Spinal cord (tissue), 10 donors: ENCODE data around the gene ANKS1A. TPM values are rescaled to one million over a fixed set of nuclear protein-coding genes. Genes with fewer than 3 reads are reported as not detected.

Experiments used
- DNase-seq, 6 donors: peaks; one replicate each; pipeline versions ENCODE4 v3.0.0 to v3.0.0-alpha.2; 2013 to 2015; ENCODE audit warnings: low spot score in 6 of 6, low read depth in 4 of 6
- H3K27ac ChIP-seq: one replicate; pipeline ENCODE4 v1.5.1; 2013; ENCODE audit warnings: low read depth, low read length, control low read depth
- H3K27me3 ChIP-seq: one replicate; pipeline ENCODE4 v1.6.1; 2013; ENCODE audit warnings: low read length; ENCODE audit not compliant: control insufficient read depth, insufficient read depth
- H3K36me3 ChIP-seq: one replicate; pipeline ENCODE4 v1.6.1; 2013; ENCODE audit warnings: low read length; ENCODE audit not compliant: control insufficient read depth, insufficient read depth
- H3K4me1 ChIP-seq: one replicate; pipeline ENCODE4 v1.6.1; 2013; ENCODE audit warnings: low read length; ENCODE audit not compliant: control insufficient read depth, insufficient read depth
- H3K4me3 ChIP-seq: one replicate; pipeline ENCODE4 v1.5.1; 2013; ENCODE audit warnings: low read depth, low read length, control low read depth
- H3K9me3 ChIP-seq: one replicate; pipeline ENCODE4 v1.6.1; 2013; ENCODE audit warnings: low read length; ENCODE audit not compliant: control insufficient read depth, insufficient read depth
- WGBS: methylation state at CpG from one replicate; pipeline ENCODE4 v1.1.5; 2013; ENCODE audit warnings: missing lambda C conversion rate; ENCODE audit not compliant: insufficient coverage; 5-methylcytosine and 5-hydroxymethylcytosine counted together
- polyA plus RNA-seq, 2 donors: library from polyadenylated mRNA; unstranded; fragments of 120-200 nt; gene quantifications; one replicate each; pipeline ENCODE4 v1.2.1, GENCODE V29; 2013; ENCODE audit not compliant: insufficient read length in 2 of 2
- total RNA-seq, 2 donors: library from RNA; depleted of rRNA in 1 of 2; stranded (reverse); fragments of 120-200 nt in 1 of 2; fragments of >200 nt in 1 of 2; gene quantifications; one replicate each; pipeline versions ENCODE4 v1.2.3 to v1.2.4, GENCODE V29; 2013 to 2014
- donor health status: healthy.

ANKS1A gene
- total and polyA plus RNA-seq, 4 donors: 31.1 to 53.6 (median 42.4) TPM

DNA sequence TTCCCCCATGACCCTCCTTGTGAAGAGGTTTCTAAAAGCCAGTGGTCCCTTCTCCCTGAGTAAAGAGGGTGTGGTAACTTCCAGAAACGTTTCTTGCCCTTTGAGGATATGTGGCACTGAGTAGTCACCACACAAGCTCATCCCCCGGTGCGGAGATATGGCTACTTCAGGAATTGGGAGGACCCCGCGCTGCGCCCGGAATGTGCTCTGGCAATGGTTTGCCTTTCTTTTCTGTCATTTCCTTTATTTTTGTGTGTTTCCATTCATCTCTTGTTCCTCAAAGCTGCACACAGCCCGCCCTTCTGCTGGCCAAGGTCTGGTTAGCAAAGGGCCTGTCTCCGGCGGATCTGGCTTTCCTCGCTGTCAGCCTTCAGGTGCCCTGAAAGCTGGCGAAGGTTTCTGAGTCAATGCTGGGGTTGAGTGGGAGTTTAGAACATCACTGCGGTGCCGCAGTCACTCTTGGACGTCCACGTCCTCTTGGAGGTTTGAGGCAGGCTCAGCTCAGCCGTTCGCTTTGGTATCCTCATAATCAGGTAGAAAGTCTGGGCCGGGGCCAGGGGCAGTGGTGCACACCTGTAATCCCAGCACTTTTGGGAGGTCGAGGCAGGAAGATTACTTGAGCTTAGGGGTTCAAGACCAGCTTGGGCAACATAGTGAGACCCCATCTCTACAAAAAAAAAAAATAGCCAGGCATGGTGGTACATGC is 184.9 kb downstream of the ANKS1A start:
- Histone ChIP-seq H3K4me3 (no peak overlapping the region), H3K27me3 (no peaks in the 10 kb centered on the region), H3K9me3 (no peaks in the 10 kb centered on the region), H3K36me3 (peaks cover 66% of the 10 kb centered on the region), H3K4me1 (peaks cover 3% of the 10 kb centered on the region), H3K27ac (no peak overlapping the region)
- WGBS: 94% methylated on average over 17 of the region's 20 CpGs
- no peak for DNase-seq

DNA sequence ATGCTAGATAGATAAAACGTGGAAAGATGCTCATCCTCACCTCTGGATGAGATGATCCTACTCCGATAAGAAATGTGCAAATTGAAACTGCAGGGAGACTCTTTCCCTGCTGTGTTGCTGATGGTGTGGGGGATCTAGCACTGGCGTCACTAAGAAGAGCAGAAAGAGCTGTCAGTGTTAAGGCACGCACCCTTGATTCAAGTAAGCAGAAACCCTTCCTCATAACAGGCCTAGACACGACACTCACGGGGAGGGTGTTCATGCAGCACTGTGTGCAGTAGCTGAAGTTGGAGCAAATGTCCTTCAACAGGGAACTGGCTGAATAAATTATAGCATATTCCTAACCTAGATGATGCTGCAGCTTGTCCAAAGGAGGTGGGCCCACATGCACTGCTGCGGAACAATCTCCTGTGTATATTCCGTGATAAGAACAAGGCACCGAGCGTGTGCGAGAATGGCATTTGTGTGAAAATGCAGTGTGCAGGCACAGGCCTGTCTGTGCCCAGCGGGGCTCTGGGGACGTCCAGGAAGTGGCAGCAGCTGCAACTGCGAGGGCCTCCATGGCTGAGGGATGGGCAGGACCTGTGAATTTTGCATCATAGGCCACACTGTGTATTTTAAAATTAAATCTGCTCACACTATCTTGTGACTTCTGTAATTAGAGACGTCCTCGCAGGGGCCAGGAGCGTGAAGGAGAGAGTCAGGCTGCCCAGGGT is 188.1 kb downstream of the ANKS1A start:
- no peaks in the 10 kb centered on the region for H3K9me3 ChIP-seq

DNA sequence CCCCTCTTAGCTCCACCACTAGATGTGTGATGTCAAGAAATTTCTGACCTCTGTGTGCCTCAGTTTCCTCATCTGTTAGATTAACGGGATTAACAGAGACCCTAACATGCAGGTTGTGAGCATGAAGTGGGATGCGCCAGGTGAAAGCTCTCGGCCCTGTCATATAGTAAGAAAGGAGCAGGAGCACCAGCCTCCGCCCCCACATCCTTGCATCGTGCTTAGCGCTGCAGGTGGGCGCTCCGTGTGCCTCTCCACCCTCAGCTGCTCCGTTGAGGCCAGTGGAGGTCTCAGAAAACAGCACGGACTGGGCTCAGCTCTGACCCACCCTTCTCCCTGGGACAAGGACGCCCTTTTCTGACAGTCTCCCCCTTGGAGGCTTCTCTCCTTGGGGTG is 188.7 kb downstream of the ANKS1A start:
- Histone ChIP-seq H3K9me3 (no peaks in the 10 kb centered on the region), H3K36me3 (peaks cover 82% of the 10 kb centered on the region)

More for the DNA sequence above, 188.1 kb downstream of the ANKS1A start:
- WGBS: 68% methylated on average over 8 of the region's 17 CpGs
- DNase-seq: peak in 1 of 6 donors; percentile 54
- Histone ChIP-seq H3K4me3 (no peak overlapping the region), H3K36me3 (peaks cover 82% of the 10 kb centered on the region), H3K4me1 (peaks cover 20% of the 10 kb centered on the region), H3K27ac (no peak overlapping the region), H3K27me3 (no peaks in the 10 kb centered on the region)

DNA sequence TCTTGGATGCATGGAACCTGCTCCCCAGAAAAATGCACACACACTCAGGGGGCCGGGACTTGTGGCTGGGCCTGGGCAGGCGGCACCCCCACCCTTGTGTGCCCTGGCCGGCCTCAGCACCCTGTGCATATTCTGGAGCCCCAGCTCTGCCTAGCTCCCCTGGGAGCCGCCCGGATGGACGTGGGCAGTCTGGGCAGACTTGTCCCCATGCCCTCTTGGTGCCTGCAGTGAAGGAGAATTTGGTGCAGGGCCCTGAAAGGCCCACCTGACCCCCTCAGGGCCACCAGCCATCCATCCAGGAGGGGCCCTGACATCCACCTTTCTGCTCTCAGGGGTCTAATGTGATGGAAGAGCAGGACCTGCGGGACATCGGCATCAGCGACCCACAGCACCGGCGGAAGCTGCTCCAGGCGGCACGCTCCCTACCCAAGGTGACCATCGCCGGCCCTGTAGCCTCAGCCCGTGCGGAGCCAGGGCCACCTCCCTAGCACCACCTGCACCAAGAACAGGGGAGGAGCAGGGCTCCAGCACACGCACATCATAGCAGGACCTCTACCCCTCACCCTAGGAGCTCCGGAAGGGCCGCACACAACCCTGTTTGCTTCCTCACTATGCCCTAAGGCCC is 189.3 kb downstream of the ANKS1A start:
- 92% methylated on average over 10 of the region's 20 CpGs for WGBS
- no peak overlapping the region for H3K4me3 ChIP-seq
- no peaks in the 10 kb centered on the region for H3K9me3 ChIP-seq
- H3K27ac ChIP-seq: no peak overlapping the region
- peaks cover 27% of the 10 kb centered on the region for H3K4me1 ChIP-seq
- H3K36me3 ChIP-seq: peaks cover 82% of the 10 kb centered on the region
- H3K27me3 ChIP-seq: no peaks in the 10 kb centered on the region
- DNase-seq: no peak

More for the DNA sequence above, 188.7 kb downstream of the ANKS1A start:
- H3K4me1 ChIP-seq: peaks cover 25% of the 10 kb centered on the region
- H3K4me3 ChIP-seq: no peak overlapping the region
- 87% methylated on average over 11 of the region's 11 CpGs for WGBS
- no peak for DNase-seq
- H3K27me3 ChIP-seq: no peaks in the 10 kb centered on the region
- H3K27ac ChIP-seq: no peak overlapping the region

DNA sequence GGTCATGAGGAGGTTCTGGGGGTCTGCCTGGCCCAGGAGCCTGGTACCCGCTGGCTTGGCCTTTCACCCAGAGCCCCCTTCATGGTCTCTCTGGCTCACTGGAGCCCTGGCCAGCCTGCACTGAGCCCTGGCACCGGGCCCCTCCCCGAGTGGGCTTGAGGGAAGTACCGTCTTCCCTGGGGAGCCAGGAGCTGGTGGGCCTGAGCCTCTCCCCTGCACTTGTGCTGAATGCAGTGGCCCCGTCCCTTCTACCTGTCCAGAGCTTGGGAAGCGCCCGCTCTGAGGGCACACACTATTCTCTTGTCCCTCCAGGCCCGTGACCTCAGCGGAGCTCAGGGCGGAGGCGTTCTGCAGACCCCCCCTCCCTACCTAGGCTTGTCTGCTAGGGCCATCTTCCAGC is 189.8 kb downstream of the ANKS1A start:
- Histone ChIP-seq H3K4me1 (peaks cover 32% of the 10 kb centered on the region), H3K9me3 (no peaks in the 10 kb centered on the region), H3K36me3 (peaks cover 84% of the 10 kb centered on the region), H3K27me3 (no peaks in the 10 kb centered on the region), H3K4me3 (no peak overlapping the region), H3K27ac (no peak overlapping the region)
- no peak for DNase-seq
- WGBS: 94% methylated on average over 8 of the region's 11 CpGs

DNA sequence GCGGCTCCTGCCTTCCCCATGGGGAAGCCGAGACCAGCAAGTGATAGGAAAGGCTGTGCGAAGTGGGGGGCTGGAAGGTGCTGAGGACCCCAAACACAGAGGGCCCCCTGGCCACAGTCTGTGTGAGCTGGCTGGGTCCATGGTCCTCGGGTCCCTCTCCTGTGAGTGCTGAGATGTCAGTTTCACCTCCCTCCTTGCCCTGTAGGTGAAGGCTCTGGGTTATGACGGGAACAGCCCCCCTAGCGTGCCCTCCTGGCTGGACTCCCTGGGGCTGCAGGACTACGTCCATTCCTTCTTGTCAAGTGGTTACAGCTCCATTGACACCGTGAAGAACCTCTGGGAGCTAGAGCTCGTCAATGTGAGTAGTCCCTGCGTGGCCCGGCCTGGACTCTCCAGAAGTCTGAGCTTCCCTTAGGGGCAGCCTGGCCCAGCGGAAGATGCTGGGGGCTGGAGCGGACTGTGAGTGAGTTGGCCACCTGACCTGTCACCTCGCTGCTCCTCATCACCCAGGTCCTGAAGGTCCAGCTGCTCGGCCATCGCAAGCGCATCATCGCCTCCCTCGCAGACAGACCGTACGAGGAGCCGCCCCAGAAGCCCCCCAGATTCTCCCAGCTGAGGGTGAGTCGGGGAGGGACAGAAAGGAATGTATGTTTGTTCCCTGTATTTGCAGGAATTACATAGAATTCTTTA is 190.4 kb downstream of the ANKS1A start:
- Histone ChIP-seq H3K27me3 (no peaks in the 10 kb centered on the region), H3K36me3 (peaks cover 84% of the 10 kb centered on the region), H3K4me3 (no peak overlapping the region), H3K4me1 (peaks cover 32% of the 10 kb centered on the region), H3K27ac (no peak overlapping the region), H3K9me3 (no peaks in the 10 kb centered on the region)
- DNase-seq: no peak
- 97% methylated on average over 19 of the region's 23 CpGs for WGBS

DNA sequence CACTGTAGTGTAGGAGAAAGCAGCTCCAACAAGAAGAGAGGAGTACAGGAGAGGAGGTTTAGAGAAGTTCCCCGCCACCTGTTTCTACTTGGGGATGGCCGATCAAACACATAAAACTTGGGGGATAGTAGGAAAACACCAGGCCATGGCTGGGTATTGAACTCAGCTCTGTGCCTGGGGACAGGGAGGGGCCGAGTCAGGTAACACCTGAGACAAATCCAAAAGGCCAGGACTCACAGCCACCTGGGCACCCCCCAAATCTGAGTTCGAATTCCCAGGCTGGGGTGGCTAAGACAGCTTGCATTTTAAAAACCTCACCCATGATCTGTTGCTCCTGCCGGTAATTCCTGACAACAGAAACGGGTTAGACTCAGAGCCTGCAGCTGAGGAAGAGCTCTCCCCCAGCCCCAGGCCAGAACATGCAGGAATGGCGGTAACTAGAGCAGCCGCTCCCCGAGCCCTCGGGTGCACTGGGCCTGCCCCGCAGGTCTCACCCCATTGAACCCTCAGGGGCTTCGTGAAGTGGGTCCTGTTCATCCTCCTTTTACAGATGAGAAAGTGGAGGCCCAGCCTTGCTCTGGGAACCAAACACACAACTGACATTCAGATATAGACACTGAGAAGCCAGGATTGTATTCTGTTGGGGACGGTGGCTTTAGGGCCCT is 191.1 kb downstream of the ANKS1A start:
- WGBS: 95% methylated on average over 12 of the region's 13 CpGs
- H3K4me1 ChIP-seq: peaks cover 32% of the 10 kb centered on the region
- no peak overlapping the region for H3K4me3 ChIP-seq
- no peak for DNase-seq
- peaks cover 87% of the 10 kb centered on the region for H3K36me3 ChIP-seq
- no peaks in the 10 kb centered on the region for H3K9me3 ChIP-seq
- H3K27ac ChIP-seq: no peak overlapping the region
- no peaks in the 10 kb centered on the region for H3K27me3 ChIP-seq

DNA sequence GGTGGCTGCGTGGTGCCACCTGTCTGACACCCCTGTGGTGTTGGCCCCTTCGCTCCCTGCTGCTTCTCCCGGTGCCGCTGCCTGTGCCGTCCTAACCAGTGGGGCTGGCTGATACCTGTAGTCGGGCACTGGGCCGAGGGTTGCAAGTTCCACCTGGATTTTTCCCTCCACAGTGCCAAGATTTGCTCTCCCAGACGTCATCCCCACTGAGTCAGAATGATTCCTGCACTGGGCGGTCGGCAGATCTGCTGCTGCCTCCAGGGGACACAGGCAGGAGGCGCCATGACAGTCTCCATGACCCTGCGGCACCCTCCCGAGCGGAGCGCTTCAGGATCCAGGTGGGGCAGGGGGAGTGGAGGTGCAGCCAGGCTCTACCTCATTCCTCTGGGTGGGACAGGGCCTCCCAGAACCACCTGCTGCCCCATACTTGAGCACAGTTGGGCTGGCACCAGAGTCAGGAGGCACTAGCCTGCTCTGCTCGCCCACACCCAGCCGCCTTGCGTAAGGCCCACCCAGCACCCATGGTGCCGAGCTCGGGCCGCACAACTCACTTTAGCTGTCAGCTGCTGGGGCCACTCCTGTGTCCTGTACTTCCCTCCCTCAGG is 191.9 kb downstream of the ANKS1A start:
- peak overlapping the region; percentile 42 for H3K27ac ChIP-seq
- WGBS: 85% methylated on average over 21 of the region's 21 CpGs
- H3K9me3 ChIP-seq: no peaks in the 10 kb centered on the region
- no peak overlapping the region for H3K4me3 ChIP-seq
- H3K27me3 ChIP-seq: no peaks in the 10 kb centered on the region
- DNase-seq: no peak
- peaks cover 92% of the 10 kb centered on the region for H3K36me3 ChIP-seq
- H3K4me1 ChIP-seq: peaks cover 32% of the 10 kb centered on the region

DNA sequence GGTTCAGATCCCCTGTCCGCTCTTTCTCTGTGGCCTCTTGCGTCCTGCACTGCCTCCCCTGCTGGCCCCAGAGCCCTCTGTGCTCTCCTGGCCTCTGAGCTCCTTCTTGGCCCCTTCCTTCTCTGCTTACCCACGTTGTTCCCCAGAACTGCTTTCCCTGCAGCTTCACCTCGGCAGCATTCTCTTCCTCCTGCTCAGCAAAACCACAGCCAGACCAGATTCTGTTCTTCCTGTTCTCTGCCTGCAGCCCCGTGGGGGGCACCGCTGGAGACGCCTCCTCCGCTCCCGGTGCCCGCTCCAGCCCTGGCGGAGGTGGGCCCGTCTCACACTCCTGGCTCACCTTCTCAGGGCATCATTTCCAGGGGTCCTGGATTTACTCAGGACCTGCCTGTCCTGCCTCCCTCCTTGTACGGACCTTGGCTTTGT is 192.4 kb downstream of the ANKS1A start:
- no peak for DNase-seq
- WGBS: 60% methylated on average over 13 of the region's 13 CpGs
- Histone ChIP-seq H3K27ac (peak overlapping the region; percentile 42), H3K4me3 (no peak overlapping the region), H3K27me3 (no peaks in the 10 kb centered on the region), H3K36me3 (peaks cover 95% of the 10 kb centered on the region), H3K4me1 (peaks cover 32% of the 10 kb centered on the region), H3K9me3 (no peaks in the 10 kb centered on the region)
